NT2/D1 (cell line): ENCODE data around the gene NLGN1.

ENCODE experiments used
- DNase-seq: peaks from one replicate; pipeline ENCODE4 v3.0.0-alpha.2; 2011; ENCODE audit warnings: low read depth, low spot score
- H3K27me3 ChIP-seq: 2 replicates; pipeline ENCODE4 v1.6.0; 2011; ENCODE audit warnings: mild to moderate bottlenecking; ENCODE audit not compliant: insufficient read length, insufficient read depth
- H3K36me3 ChIP-seq: 2 replicates; pipeline ENCODE4 v1.6.1; 2011; ENCODE audit warnings: mild to moderate bottlenecking, low read length, mixed read lengths; ENCODE audit not compliant: insufficient read depth, insufficient read length
- H3K4me1 ChIP-seq: 2 replicates; pipeline ENCODE4 v1.5.1; 2011; ENCODE audit not compliant: insufficient read depth, insufficient read length
- H3K4me3 ChIP-seq: 2 replicates; pipeline ENCODE4 v1.5.1; 2011; ENCODE audit warnings: low read depth; ENCODE audit not compliant: insufficient read length
- H3K9ac ChIP-seq: 2 replicates; pipeline ENCODE4 v1.6.0; 2011; ENCODE audit warnings: low read depth; ENCODE audit not compliant: insufficient read length
- H3K9me3 ChIP-seq: 2 replicates; pipeline ENCODE4 v1.5.1; 2011; ENCODE audit warnings: mild to moderate bottlenecking, low read length; ENCODE audit not compliant: insufficient read depth
- SUZ12 ChIP-seq: IDR thresholded peaks from 2 replicates; pipeline ENCODE4 v1.6.1; 2011; ENCODE audit not compliant: insufficient read length, insufficient read depth; ENCODE audit errors: extremely low read depth
- YY1 ChIP-seq: IDR thresholded peaks from 2 replicates; pipeline ENCODE4 v1.6.1; 2011; ENCODE audit not compliant: insufficient read length, insufficient read depth
- ZNF274 ChIP-seq: IDR thresholded peaks from 2 replicates; pipeline ENCODE4 v1.6.1; 2011; ENCODE audit warnings: mild to moderate bottlenecking, low read depth, low read length

The NLGN1 gene

GRCh38 chr3:173745952-173746682 lies 348.6 kb downstream of the NLGN1 start:
- H3K27me3 ChIP-seq: no peaks in the 10 kb centered on the region
- TF ChIP-seq ZNF274 (no peak), YY1 (no peak), SUZ12 (no peak)
- no peaks in the 10 kb centered on the region for H3K36me3 ChIP-seq
- no peaks in the 10 kb centered on the region for H3K4me1 ChIP-seq
- no peak overlapping the region for H3K4me3 ChIP-seq
- H3K9me3 ChIP-seq: no peaks in the 10 kb centered on the region
- H3K9ac ChIP-seq: no peak overlapping the region
- no peak for DNase-seq

DNA sequence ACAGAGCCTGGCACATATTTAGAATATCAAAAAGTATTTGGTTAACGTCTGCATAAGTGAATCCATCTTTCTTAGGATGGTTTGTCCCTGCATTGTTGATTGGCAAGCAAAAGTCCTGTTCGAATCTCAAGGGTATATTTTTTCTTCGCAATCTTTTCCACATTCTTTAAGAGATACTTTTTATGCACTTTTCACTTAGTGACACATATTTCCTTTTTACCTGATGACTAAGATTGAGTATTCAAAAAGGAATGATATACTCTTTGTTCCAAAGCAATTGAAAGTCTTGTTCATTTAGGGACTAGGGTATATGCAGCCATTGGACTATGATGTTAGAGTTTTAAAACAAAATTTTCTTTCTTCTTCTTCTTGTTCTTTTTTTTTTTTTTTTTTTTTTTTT lies 349.9 kb downstream of the NLGN1 start:
- no peak for TF ChIP-seq SUZ12
- no peak for TF ChIP-seq ZNF274
- TF ChIP-seq YY1: no peak
- no peak overlapping the region for H3K9ac ChIP-seq
- H3K4me3 ChIP-seq: no peak overlapping the region
- no peaks in the 10 kb centered on the region for H3K9me3 ChIP-seq
- H3K36me3 ChIP-seq: no peaks in the 10 kb centered on the region
- DNase-seq: no peak
- no peaks in the 10 kb centered on the region for H3K4me1 ChIP-seq
- H3K27me3 ChIP-seq: no peaks in the 10 kb centered on the region

- Histone ChIP-seq H3K36me3 (no peaks in the 10 kb centered on the region), H3K4me3 (no peak overlapping the region), H3K4me1 (no peaks in the 10 kb centered on the region), H3K9ac (no peak overlapping the region), H3K9me3 (no peaks in the 10 kb centered on the region), H3K27me3 (no peaks in the 10 kb centered on the region)
- no peak for DNase-seq
- TF ChIP-seq SUZ12 (no peak), YY1 (no peak), ZNF274 (no peak)
These were observed 350.6 kb downstream of the NLGN1 start for GRCh38 chr3:173748105-173748504.

DNA sequence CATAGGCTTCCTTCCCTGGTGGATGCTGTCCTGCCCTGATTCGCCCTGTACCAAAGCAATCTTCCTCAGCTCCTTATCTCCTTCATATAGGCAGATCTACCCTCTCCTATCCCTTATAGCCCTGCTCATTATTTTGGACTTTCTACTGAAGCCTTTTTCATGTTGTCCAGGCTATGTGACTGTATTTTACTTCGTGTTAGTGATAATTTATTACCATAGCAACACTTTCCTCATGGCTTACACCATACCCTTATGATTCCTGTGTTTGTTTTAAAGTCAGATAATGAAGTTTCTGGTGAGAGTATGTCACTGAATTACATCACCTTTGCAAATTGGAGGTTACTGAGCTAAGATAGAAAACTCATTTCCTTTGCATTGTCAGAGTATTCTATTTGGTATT lies 352.6 kb downstream of the NLGN1 start:
- no peak for DNase-seq
- Histone ChIP-seq H3K4me1 (no peaks in the 10 kb centered on the region), H3K9me3 (no peaks in the 10 kb centered on the region), H3K9ac (no peak overlapping the region), H3K36me3 (no peaks in the 10 kb centered on the region), H3K4me3 (no peak overlapping the region), H3K27me3 (no peaks in the 10 kb centered on the region)
- TF ChIP-seq SUZ12: no peak

- no peak for TF ChIP-seq ZNF274
- TF ChIP-seq YY1: no peak
- TF ChIP-seq SUZ12: no peak
- no peaks in the 10 kb centered on the region for H3K36me3 ChIP-seq
- no peaks in the 10 kb centered on the region for H3K27me3 ChIP-seq
- no peak overlapping the region for H3K9ac ChIP-seq
- no peak overlapping the region for H3K4me3 ChIP-seq
- no peaks in the 10 kb centered on the region for H3K4me1 ChIP-seq
- no peak for DNase-seq
- no peaks in the 10 kb centered on the region for H3K9me3 ChIP-seq
These were observed 353.0 kb downstream of the NLGN1 start for GRCh38 chr3:173750591-173750990.

DNA sequence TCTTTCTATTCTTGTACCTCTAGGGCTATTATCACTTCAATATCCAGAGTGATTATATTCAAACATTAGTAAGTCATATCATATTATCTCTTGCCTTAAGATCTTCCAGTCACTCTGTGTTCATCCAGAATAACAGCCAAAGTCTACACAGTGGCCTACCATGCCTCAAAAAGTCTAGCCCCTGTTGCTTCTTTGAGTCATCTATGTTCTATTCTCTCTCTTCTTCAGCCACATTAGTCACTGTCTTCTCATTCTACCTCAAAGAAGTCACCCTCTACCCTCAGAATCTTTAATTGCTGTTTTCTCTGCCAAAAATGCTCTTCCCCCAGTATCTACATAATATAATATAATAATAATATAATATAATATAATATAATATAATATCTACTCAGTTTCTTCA lies 356.0 kb downstream of the NLGN1 start:
- no peaks in the 10 kb centered on the region for H3K27me3 ChIP-seq
- TF ChIP-seq YY1: no peak
- no peak for TF ChIP-seq ZNF274
- no peak for TF ChIP-seq SUZ12
- H3K9me3 ChIP-seq: no peaks in the 10 kb centered on the region
- no peak overlapping the region for H3K4me3 ChIP-seq
- no peaks in the 10 kb centered on the region for H3K4me1 ChIP-seq
- no peaks in the 10 kb centered on the region for H3K36me3 ChIP-seq
- no peak overlapping the region for H3K9ac ChIP-seq
- DNase-seq: no peak

DNA sequence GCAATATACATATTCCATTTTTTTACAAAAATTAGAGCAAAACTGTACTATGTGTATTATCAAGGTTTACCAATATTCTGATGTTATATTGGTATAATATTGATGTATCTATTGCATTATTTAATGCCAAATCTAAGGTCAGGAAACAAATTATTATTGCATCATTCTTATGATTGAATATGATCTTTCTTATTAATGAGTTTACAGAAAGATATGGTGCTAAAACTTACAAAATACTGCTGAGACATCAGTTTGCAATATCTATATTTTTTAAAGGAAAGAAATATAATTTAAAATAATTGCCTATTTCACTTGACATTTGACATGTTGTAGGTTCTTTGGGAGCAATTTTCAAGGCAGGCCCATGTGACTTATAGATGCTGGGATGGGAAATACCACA lies 357.6 kb downstream of the NLGN1 start:
- TF ChIP-seq YY1 (no peak), ZNF274 (no peak), SUZ12 (no peak)
- no peak for DNase-seq
- Histone ChIP-seq H3K9me3 (no peaks in the 10 kb centered on the region), H3K36me3 (no peaks in the 10 kb centered on the region), H3K9ac (no peak overlapping the region), H3K4me1 (no peaks in the 10 kb centered on the region), H3K27me3 (no peaks in the 10 kb centered on the region), H3K4me3 (no peak overlapping the region)
